MG63 (cell line): ENCODE data around the gene SNAP29. TPM values are rescaled to one million over a fixed set of nuclear protein-coding genes. Genes with fewer than 3 reads are reported as not detected.
"Not testable (repeated sequence)": the region's sequence is repeated elsewhere in the genome, so short reads cannot be mapped to it uniquely, and the experiment has no call there.

Experiments used
- DNase-seq: peaks from one replicate; pipeline ENCODE4 v3.0.0-alpha.2; 2020
- H3K27me3 ChIP-seq: fragments of 250-450 bp; sonication (Bioruptor Pico); 2 replicates; pipeline ENCODE4 v1.5.1; 2020; ENCODE audit warnings: mild to moderate bottlenecking, moderate library complexity
- H3K36me3 ChIP-seq: fragments of 250-450 bp; sonication (Bioruptor Pico); 2 replicates; pipeline ENCODE4 v1.5.1; 2020; ENCODE audit warnings: mild to moderate bottlenecking, moderate library complexity
- H3K4me3 ChIP-seq: fragments of 250-450 bp; sonication (Bioruptor Pico); 2 replicates; pipeline ENCODE4 v1.5.1; 2020; ENCODE audit warnings: mild to moderate bottlenecking, moderate library complexity
- H3K9me3 ChIP-seq: fragments of 250-450 bp; sonication (Bioruptor Pico); 2 replicates; pipeline ENCODE4 v1.5.1; 2020; ENCODE audit warnings: mild to moderate bottlenecking, moderate library complexity
- total RNA-seq: library from RNA; depleted of rRNA; stranded (reverse); fragments of >200 nt; shearing (Covaris generic); gene quantifications from 2 replicates; pipeline ENCODE4 v1.2.3, GENCODE V29; 2014; ENCODE audit warnings: low replicate concordance; rRNA removed

SNAP29 gene
- total RNA-seq, 1 experiment from 2014 or later: 9.1 TPM

DNA sequence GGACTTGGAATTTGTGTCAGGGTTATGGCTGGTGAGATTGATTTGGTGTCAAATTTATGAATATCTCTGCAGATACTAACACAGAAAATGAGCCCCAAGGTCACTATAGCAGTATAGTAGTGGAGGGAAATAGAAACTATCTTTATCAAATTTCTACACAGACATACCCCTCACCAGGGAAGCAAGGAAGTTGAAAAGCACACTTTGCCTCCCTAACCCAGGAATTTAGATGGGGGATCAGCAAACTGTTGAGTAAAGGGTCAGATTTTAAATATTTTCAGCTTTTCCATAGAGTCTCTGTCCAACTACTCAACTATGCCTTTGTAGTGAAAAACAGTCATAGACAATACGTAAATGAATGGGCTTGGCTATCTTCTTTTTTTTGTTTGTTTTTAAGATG, 71.2 kb downstream of the SNAP29 start:
- no peak for DNase-seq

DNA sequence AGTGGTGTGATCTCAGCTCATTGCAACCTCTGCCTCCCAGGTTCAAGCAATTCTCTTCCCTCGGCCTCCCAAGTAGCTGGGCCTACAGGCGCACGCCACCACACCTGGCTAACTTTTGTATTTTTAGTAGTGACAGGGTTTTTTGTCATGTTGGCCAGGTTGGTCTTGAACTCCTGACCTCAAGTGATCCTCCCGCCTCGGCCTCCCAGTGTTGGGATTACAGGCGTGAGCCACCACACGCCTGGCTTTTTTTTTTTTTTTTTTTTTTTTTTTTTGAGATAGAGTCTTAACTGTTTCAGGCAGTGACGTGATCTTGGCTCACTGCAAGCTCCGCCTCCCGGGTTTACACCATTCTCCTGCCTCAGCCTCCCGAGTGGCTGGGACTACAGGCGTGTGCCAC, 71.6 kb downstream of the SNAP29 start:
- H3K9me3 ChIP-seq, H3K4me3 ChIP-seq, DNase-seq, H3K27me3 ChIP-seq: not testable (repeated sequence)
- peaks cover 32% of the 10 kb centered on the region for H3K36me3 ChIP-seq

More for the DNA sequence above, 71.2 kb downstream of the SNAP29 start:
- H3K36me3 ChIP-seq: peaks cover 32% of the 10 kb centered on the region
- H3K27me3 ChIP-seq: no peaks in the 10 kb centered on the region
- H3K9me3 ChIP-seq: no peaks in the 10 kb centered on the region
- H3K4me3 ChIP-seq: no peak overlapping the region

DNA sequence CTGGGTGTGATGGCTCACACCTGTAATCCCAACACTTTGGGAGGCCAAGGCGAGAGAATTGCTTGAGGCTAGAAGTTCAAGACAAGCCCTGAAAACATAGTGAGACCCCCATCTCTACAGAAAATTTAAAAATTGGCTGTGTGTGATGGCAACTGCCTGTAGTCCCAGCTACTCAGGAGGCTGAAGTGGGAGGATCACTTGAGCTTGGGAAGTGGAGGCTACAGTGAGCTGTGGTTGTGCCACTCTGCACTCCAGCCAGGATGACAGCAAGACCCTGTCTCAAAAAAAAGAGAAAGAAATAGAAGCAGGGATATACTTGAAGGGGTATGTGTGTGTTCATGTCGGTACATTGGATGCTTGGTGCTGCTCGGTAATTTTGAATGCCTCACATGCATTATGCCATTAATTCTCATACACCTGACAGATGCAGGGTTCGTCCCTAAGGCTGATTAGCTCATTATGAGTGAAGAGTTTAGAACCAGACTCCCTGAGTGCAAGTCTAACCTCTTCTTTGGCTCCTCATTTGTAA, 72.4 kb downstream of the SNAP29 start:
- DNase-seq: no peak
- Histone ChIP-seq H3K27me3 (no peaks in the 10 kb centered on the region), H3K4me3 (no peak overlapping the region), H3K9me3 (no peaks in the 10 kb centered on the region), H3K36me3 (peaks cover 36% of the 10 kb centered on the region)

DNA sequence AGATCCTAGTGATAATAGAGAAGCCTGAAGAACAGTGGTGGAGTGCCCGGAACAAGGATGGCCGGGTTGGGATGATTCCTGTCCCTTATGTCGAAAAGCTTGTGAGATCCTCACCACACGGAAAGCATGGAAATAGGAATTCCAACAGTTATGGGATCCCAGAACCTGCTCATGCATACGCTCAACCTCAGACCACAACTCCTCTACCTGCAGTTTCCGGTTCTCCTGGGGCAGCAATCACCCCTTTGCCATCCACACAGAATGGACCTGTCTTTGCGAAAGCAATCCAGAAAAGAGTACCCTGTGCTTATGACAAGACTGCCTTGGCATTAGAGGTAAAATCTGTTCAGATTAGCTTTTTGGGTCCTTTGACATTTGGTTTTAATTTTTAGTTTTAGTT, 75.1 kb downstream of the SNAP29 start:
- no peaks in the 10 kb centered on the region for H3K9me3 ChIP-seq
- H3K27me3 ChIP-seq: no peaks in the 10 kb centered on the region
- no peak for DNase-seq
- H3K4me3 ChIP-seq: no peak overlapping the region
- peaks cover 53% of the 10 kb centered on the region for H3K36me3 ChIP-seq

DNA sequence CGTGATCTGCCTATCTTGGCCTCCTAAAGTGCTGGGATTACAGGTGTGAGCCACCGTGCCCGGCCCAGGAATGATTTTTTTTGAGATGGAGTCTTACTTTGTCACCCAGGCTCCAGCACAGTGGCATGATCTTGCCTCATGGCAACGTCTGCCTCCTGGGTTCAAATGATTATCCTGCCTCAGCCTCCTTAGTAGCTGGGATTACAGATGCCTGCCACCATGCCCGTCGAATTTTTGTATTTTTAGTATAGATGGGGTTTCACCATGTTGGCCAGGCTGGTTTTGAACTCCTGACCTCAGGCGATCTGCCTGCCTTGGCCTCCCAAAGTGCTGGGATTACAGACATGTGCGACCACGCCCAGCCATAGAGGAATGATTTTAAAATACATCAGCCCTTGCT, 76.2 kb downstream of the SNAP29 start:
- not testable (repeated sequence) for DNase-seq, H3K9me3 ChIP-seq, H3K4me3 ChIP-seq, H3K27me3 ChIP-seq
- peaks cover 55% of the 10 kb centered on the region for H3K36me3 ChIP-seq

DNA sequence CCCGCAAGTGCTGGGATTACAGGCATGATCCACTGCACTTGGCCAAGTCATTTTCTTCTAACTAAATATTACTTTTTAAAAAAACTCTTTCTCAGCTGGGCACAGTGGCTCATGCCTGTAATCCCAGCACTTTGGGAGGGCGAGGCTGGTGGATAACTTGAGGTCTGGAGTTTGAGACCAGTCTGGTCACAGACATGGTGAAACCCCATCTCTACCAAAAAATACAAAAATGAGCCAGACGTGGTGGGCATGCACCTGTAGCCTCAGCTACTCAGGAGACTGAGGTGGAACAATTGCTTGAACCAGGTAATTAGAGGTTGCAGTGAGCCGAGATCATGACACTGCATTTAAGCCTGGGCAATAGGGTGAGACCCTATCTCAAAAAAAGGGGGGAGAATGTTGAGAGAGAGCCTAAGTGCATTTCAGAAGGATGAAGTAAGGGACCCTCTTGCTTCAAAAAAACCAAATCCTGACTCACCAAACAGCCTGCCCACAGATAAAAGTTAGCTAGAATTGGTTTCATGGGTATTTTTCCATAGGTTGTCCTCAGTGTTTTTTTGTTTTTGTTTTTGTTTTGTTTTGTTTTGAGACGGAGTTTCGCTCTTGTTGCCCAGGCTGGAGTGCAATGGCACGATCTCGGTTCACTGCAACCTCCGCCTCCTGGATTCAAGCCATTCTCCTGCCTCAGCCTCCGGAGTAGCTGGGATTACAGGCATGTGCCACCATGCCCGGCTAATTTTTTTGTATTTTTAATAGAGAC, 77.2 kb downstream of the SNAP29 start:
- H3K36me3 ChIP-seq: peaks cover 51% of the 10 kb centered on the region
- H3K27me3 ChIP-seq, H3K9me3 ChIP-seq, H3K4me3 ChIP-seq, DNase-seq: not testable (repeated sequence)

DNA sequence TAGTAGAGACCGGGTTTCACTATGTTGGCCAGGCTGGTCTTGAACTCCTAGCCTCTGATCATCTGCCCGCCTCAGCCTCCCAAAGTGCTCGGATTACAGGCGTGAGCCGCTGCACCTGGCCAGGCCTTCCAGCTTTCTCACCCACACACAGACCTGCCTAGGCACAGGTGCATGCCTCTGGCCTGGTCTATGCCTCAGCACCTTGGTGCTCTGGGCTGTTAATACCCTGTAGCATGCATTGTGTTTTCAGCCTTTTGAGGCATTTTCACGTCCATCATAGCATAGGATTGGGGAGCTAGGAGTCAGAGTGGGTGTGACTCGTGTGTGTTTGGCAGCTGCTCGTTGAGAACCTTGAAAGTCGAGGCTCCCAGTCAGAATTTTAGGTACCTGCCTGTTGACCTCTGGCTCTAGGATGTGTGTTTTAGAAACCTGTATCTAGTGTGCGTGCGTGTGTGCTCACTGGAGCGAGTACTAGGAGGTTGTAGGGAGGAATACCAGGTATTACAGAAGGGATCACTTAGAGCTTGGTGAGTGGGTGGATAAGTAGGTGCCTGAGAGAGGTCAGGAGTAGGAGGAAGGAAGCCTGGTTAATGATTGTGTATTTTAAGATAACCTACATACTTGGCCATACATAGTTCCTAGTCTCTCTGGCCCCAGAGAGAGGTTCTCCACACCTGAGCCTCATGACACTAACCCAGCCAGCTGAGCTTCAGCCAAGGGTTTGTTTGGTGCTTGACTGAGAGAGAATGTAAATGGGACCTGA, 78.4 kb downstream of the SNAP29 start:
- H3K27me3 ChIP-seq: no peaks in the 10 kb centered on the region
- DNase-seq: no peak
- H3K9me3 ChIP-seq: no peaks in the 10 kb centered on the region
- peaks cover 51% of the 10 kb centered on the region for H3K36me3 ChIP-seq
- H3K4me3 ChIP-seq: no peak overlapping the region

DNA sequence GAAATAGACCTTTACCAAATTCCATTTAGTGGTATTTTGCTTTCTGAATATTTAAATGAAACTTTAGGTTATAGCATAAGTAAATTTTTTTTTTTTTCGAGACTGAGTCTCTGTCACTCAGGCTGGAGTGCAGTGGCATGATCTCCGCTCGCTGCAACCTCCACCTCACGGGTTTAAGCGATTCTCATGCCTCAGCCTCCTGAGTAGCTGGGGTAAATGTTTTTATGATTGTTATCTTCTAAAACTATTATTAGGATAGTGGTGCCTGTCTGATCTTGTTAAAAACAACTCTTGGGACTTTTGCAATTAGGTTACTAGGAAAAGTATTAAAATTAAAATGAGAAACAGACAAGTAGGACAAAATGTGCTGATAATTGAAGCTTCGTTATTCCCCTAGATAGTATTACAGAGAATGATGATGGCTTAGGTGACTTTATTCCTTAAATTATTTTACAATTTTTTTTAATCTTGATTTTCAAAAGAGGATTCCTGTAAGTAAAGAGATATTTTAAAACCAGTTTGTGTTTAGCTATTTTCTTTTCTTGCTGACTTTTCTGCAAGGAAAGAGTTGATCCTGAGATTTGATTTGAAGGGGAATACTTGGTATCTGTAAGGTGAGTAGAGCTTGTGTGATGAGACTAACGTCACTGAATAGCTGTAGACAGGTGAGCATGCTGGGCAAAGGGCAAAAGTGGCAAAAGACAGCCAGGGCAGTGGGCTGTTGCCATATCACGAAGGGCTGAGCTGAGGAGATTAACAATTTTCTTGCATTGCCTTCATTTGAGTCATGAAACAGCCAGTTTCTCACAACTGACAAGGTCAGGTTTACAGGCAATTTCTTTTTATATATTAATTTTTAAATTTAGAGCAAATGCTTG, 79.2 kb downstream of the SNAP29 start:
- H3K27me3 ChIP-seq: no peaks in the 10 kb centered on the region
- no peak overlapping the region for H3K4me3 ChIP-seq
- no peaks in the 10 kb centered on the region for H3K9me3 ChIP-seq
- no peak for DNase-seq
- peaks cover 56% of the 10 kb centered on the region for H3K36me3 ChIP-seq

DNA sequence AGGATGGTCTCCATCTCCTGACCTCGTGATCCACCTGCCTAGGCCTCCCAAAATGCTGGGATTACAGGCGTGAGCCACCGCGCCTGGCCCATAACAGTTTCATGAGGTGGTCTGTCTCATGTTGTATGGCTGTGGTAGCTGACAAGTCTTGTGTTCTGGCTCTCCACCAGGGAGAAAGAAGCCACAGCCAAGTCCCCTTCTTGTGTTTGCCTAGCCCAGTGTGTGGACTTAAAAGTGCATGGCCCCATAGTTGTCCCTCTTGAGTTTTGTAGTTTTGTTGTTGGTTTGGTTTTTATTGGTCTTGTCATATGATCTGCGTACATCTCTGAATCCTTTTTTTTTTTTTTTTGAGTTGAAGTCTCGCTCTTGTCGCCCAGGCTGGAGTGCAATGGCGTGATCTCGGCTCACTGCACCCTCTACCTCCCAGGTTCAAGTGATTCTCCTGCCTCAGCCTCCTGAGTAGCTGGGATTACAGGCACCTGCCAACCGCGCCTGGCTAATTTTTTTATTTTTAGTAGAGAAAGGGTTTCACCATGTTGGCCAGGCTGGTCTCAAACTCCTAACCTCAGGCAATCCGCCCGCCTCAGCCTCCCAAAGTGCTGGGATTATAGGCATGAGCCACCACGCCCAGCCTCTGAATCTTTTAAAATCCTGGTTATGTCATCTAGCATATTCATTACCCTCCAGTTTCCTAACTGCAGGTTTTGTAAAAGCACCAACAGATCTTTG, 80.8 kb downstream of the SNAP29 start:
- DNase-seq, H3K9me3 ChIP-seq, H3K27me3 ChIP-seq, H3K4me3 ChIP-seq: not testable (repeated sequence)
- H3K36me3 ChIP-seq: peaks cover 49% of the 10 kb centered on the region

DNA sequence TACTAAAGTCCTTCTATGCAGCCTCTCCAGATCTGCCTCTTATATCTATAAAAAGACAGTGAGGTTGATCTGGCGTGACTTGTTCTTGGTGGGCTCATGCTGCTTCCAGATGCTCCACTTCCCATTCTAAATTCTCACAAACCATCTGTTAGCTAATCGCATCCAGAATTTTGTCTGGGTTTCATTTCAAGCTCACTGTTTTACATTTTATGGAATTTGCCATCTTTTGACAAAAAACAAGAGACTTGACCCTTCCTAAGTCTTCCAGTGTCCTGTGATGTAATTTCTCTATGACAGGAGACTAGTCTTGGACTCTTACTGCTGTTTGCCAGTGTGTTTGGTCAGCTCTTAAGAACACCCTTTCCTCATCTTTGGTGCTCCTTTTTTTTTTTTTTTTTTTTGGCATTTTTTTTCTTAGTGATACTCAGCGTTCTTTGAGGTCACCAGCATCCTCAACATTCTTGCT, 81.4 kb downstream of the SNAP29 start:
- Histone ChIP-seq H3K9me3 (no peaks in the 10 kb centered on the region), H3K36me3 (peaks cover 44% of the 10 kb centered on the region), H3K4me3 (no peak overlapping the region), H3K27me3 (no peaks in the 10 kb centered on the region)
- DNase-seq: no peak

Other genes starting within 250 kb of the SNAP29 start
- not detected in 2 replicates for gene SERPIND1, start 84.9 kb upstream of the SNAP29 start, total RNA-seq
- 19.7 and 24.3 TPM in 2 replicates for gene PI4KA, start 196 bp upstream of the SNAP29 start, total RNA-seq
- gene CRKL, start 58.4 kb downstream of the SNAP29 start, total RNA-seq: 23.1 and 25.0 TPM in 2 replicates
- 0.56 TPM in 1 of 2 replicates, not detected in the other for gene AIFM3, start 108.2 kb downstream of the SNAP29 start, total RNA-seq
- gene LZTR1, start 123.3 kb downstream of the SNAP29 start, total RNA-seq: 21.2 and 25.3 TPM in 2 replicates
- 33.8 and 46.5 TPM in 2 replicates for gene THAP7, start 143.1 kb downstream of the SNAP29 start, total RNA-seq
- 1.1 and 10.0 TPM in 2 replicates for gene P2RX6, start 156.2 kb downstream of the SNAP29 start, total RNA-seq
- gene SLC7A4, start 173.6 kb downstream of the SNAP29 start, total RNA-seq: not detected in 2 replicates
- gene LRRC74B, start 186.9 kb downstream of the SNAP29 start, total RNA-seq: not detected in 2 replicates